ENCODE data around the gene IL22RA1.

IL22RA1 gene

DNA sequence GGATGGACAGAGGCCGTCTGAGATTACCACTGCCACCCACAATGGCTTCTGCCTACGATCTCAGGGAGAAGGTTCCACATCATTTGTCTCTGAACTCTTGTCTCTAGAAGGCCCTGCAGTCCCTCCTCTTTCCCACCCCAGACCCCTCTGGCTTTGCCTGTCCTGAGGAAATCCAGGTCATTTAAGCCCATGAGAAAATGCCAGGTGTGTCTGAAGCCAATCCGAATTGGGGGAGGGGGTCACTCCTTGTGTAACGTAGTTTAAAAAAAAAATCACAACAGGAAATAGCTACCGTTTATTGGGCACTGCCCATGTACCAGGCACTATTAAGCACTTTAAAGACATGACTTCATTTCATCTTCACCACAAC lies 23.5 kb downstream of the IL22RA1 start:
- Histone ChIP-seq H3K79me2 (ENCODE audit: control insufficient read depth, insufficient read depth, low read length) (no peaks in the 10 kb centered on the region), H3K27ac (ENCODE audit: low read depth, low read length) (no peak overlapping the region)

DNA sequence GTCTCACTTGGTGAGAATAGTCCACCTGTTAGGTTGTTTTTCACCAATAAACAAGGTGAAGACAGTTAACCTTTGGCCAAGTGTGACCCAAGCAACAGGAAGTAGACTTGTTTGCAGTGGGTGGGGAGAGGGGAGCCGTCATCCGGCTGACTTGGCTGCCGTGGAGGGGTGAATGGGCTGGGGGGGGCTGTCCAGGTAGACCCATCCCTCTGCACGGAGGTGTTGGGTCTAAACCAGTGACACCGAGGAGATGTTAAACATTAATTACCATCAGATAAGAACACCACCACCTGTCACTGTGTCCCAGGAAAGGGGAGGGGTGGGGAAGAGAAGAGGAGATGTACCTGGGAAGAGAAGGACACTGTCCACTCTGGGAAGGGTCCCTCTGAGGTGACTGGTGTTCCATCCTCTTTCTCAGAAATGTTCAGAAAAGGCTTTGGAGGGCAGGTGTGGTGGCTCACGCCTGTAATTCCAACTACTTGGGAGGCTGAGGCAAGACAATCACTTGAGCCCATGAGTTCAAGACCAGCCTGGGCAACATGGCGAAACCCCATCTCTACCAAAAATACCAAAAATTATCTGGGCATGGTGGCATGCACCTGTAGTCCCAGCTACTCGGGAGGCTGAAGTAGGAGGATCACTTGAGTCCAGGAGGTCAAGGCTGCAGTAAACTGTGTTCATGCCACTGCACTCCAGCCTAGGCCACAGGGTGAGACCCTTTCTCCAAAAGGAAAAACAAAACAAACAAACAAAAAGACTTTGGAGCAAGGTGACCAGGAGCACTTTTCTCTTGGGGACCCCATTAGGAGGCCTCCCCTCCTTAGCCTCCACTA lies 24.3 kb downstream of the IL22RA1 start:
- H4K5ac ChIP-seq (ENCODE audit: low read length): no peak overlapping the region
- no peaks in the 10 kb centered on the region for H3K27me3 ChIP-seq (ENCODE audit: insufficient read depth, low read length, poor library complexity)
- H3K4me1 ChIP-seq (ENCODE audit: control insufficient read depth, low read depth, low read length): no peaks in the 10 kb centered on the region
- no peaks in the 10 kb centered on the region for H3K79me2 ChIP-seq (ENCODE audit: control insufficient read depth, insufficient read depth, low read length)
- no peak overlapping the region for H2BK5ac ChIP-seq (ENCODE audit: low read length)
- H3K36me3 ChIP-seq (ENCODE audit: control insufficient read depth, insufficient read depth, low read length): no peaks in the 10 kb centered on the region
- no peak overlapping the region for H3K4ac ChIP-seq (ENCODE audit: low read depth, low read length)
- no peak overlapping the region for H3K4me2 ChIP-seq (ENCODE audit: low read length)
- H3K79me1 ChIP-seq (ENCODE audit: low read length): no peaks in the 10 kb centered on the region
- H3K56ac ChIP-seq (ENCODE audit: low read length): no peak overlapping the region
- no peak overlapping the region for H4K8ac ChIP-seq (ENCODE audit: low read depth, low read length)
- no peak overlapping the region for H2BK15ac ChIP-seq (replicated peaks; ENCODE audit: low read depth)
- H3K4me3 ChIP-seq (ENCODE audit: low read length): no peak overlapping the region
- H2AK5ac ChIP-seq (ENCODE audit: low read length): no peak overlapping the region
- no CpG with 5 or more reads among the region's 8 CpGs for WGBS (ENCODE audit: extremely low coverage, insufficient coverage, low lambda C conversion rate)
- no peak for DNase-seq
- no peak overlapping the region for H3K9ac ChIP-seq (ENCODE audit: low read length)
- no peak overlapping the region for H3K27ac ChIP-seq (ENCODE audit: low read depth, low read length)
- H3K23ac ChIP-seq (ENCODE audit: low read length): no peak overlapping the region
- H2BK120ac ChIP-seq (ENCODE audit: low read depth, low read length): no peak overlapping the region
- no peak overlapping the region for H3K18ac ChIP-seq (ENCODE audit: low read length)

More for the DNA sequence above, 23.5 kb downstream of the IL22RA1 start:
- H3K79me1 ChIP-seq (ENCODE audit: low read length): no peaks in the 10 kb centered on the region
- H3K4me1 ChIP-seq (ENCODE audit: control insufficient read depth, low read depth, low read length): no peaks in the 10 kb centered on the region
- WGBS (ENCODE audit: extremely low coverage, insufficient coverage, low lambda C conversion rate): no CpG with 5 or more reads among the region's 5 CpGs
- no peaks in the 10 kb centered on the region for H3K27me3 ChIP-seq (ENCODE audit: insufficient read depth, low read length, poor library complexity)
- H3K9ac ChIP-seq (ENCODE audit: low read length): no peak overlapping the region
- no peak overlapping the region for H4K8ac ChIP-seq (ENCODE audit: low read depth, low read length)
- H3K23ac ChIP-seq (ENCODE audit: low read length): no peak overlapping the region
- H2BK15ac ChIP-seq (replicated peaks; ENCODE audit: low read depth): no peak overlapping the region
- no peak overlapping the region for H3K18ac ChIP-seq (ENCODE audit: low read length)
- no peak overlapping the region for H2BK5ac ChIP-seq (ENCODE audit: low read length)
- H2AK5ac ChIP-seq (ENCODE audit: low read length): no peak overlapping the region
- no peak overlapping the region for H3K4ac ChIP-seq (ENCODE audit: low read depth, low read length)
- DNase-seq: no peak
- H3K56ac ChIP-seq (ENCODE audit: low read length): no peak overlapping the region
- H3K36me3 ChIP-seq (ENCODE audit: control insufficient read depth, insufficient read depth, low read length): no peaks in the 10 kb centered on the region
- no peak overlapping the region for H3K4me3 ChIP-seq (ENCODE audit: low read length)
- no peak overlapping the region for H4K5ac ChIP-seq (ENCODE audit: low read length)
- no peak overlapping the region for H2BK120ac ChIP-seq (ENCODE audit: low read depth, low read length)
- H3K4me2 ChIP-seq (ENCODE audit: low read length): no peak overlapping the region

DNA sequence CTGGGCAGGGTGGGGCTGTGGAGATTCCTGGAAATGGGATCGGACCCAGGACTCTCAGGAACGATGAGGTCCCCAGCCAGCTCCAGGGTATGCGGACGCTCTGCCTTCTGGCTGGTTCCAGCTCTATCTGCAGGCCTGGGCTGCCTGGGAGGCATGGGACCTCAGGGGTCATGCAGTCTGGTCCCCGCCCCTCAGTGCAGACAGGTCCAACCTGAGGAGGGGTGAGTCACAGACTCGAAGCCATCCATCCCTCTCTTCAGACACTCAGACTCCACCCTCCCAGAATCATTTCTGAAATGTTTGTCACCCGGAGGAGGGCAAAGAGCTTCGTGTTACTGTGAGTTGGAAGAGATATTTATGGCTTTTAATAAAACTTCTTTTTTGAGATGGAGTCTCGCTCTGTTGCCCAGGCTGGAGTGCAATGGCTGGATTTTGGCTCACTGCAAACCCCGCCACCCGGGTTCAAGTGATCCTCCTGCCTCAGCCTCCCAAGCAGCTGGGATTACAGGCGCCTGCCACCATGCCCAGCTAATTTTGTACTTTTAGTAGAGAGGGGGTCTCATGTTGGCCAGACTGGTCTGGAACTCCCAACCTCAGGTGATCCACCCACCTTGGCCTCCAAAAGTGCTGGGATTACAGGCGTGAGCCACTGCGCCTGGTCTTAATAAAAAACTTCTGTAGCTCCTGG lies 25.1 kb downstream of the IL22RA1 start:
- H4K8ac ChIP-seq (ENCODE audit: low read depth, low read length): no peak overlapping the region
- H3K27ac ChIP-seq (ENCODE audit: low read depth, low read length): no peak overlapping the region
- no peaks in the 10 kb centered on the region for H3K4me1 ChIP-seq (ENCODE audit: control insufficient read depth, low read depth, low read length)
- no peak overlapping the region for H3K4me3 ChIP-seq (ENCODE audit: low read length)
- no peaks in the 10 kb centered on the region for H3K79me1 ChIP-seq (ENCODE audit: low read length)
- no peaks in the 10 kb centered on the region for H3K79me2 ChIP-seq (ENCODE audit: control insufficient read depth, insufficient read depth, low read length)
- no peak overlapping the region for H3K18ac ChIP-seq (ENCODE audit: low read length)
- no peaks in the 10 kb centered on the region for H3K36me3 ChIP-seq (ENCODE audit: control insufficient read depth, insufficient read depth, low read length)
- no peak overlapping the region for H2BK15ac ChIP-seq (replicated peaks; ENCODE audit: low read depth)
- no peak overlapping the region for H3K23ac ChIP-seq (ENCODE audit: low read length)
- no peak overlapping the region for H3K56ac ChIP-seq (ENCODE audit: low read length)
- H4K5ac ChIP-seq (ENCODE audit: low read length): no peak overlapping the region
- H3K4ac ChIP-seq (ENCODE audit: low read depth, low read length): no peak overlapping the region
- no peak overlapping the region for H2BK120ac ChIP-seq (ENCODE audit: low read depth, low read length)
- no peak for DNase-seq
- no peak overlapping the region for H2AK5ac ChIP-seq (ENCODE audit: low read length)
- H3K9ac ChIP-seq (ENCODE audit: low read length): no peak overlapping the region
- no peak overlapping the region for H3K4me2 ChIP-seq (ENCODE audit: low read length)
- no peak overlapping the region for H2BK5ac ChIP-seq (ENCODE audit: low read length)
- no CpG with 5 or more reads among the region's 14 CpGs for WGBS (ENCODE audit: extremely low coverage, insufficient coverage, low lambda C conversion rate)
- no peaks in the 10 kb centered on the region for H3K27me3 ChIP-seq (ENCODE audit: insufficient read depth, low read length, poor library complexity)

DNA sequence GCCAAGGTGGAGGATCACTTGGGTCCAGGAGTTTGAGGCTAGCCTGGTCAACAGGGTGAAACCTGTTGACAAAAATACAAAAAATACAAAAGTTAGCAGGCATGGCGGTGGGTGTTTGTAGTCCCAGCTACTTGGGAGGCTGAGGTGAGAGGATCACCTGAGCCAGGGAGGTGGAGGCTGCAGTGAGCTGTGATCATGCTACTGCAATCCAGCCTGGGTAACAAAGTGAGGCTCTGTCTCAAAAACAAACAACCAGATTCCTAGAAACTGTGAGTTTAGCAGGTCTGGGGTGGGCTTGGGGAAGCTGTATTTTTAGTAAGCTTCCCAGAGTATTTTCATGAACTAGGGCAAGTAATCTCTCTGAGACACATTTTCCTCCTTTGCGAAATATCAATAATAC lies 25.8 kb downstream of the IL22RA1 start:
- WGBS (ENCODE audit: extremely low coverage, insufficient coverage, low lambda C conversion rate): no CpG with 5 or more reads among the region's 2 CpGs

DNA sequence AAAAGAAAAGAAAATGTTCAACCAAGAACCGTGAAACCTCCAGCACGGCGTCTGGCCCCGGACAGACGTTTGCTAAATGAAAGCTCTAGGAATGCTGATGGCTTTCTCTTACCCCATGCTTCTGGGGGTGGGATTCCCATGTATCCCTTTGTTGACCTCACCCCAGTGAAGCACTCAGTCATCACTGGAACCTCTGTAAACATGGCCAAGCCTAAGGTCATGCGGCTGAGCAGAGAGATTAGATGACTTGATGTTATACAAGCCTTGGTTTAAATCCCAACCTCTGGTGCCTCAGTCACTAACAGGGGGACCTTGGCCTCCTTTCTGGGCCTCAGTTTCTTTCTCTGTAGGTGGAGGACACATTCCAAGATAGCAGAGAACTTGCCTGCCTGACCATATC lies 28.2 kb downstream of the IL22RA1 start:
- WGBS (ENCODE audit: extremely low coverage, insufficient coverage, low lambda C conversion rate): no CpG with 5 or more reads among the region's 6 CpGs
- Histone ChIP-seq H2BK15ac (replicated peaks; ENCODE audit: low read depth) (no peak overlapping the region), H3K56ac (ENCODE audit: low read length) (no peak overlapping the region)

More for the DNA sequence above, 25.8 kb downstream of the IL22RA1 start:
- no peak overlapping the region for H3K27ac ChIP-seq (ENCODE audit: low read depth, low read length)
- no peaks in the 10 kb centered on the region for H3K4me1 ChIP-seq (ENCODE audit: control insufficient read depth, low read depth, low read length)
- no peaks in the 10 kb centered on the region for H3K79me1 ChIP-seq (ENCODE audit: low read length)
- H3K4ac ChIP-seq (ENCODE audit: low read depth, low read length): no peak overlapping the region
- H3K23ac ChIP-seq (ENCODE audit: low read length): no peak overlapping the region
- no peak overlapping the region for H3K56ac ChIP-seq (ENCODE audit: low read length)
- no peaks in the 10 kb centered on the region for H3K79me2 ChIP-seq (ENCODE audit: control insufficient read depth, insufficient read depth, low read length)
- H4K5ac ChIP-seq (ENCODE audit: low read length): no peak overlapping the region
- no peak overlapping the region for H3K4me2 ChIP-seq (ENCODE audit: low read length)
- no peaks in the 10 kb centered on the region for H3K36me3 ChIP-seq (ENCODE audit: control insufficient read depth, insufficient read depth, low read length)
- no peak overlapping the region for H3K9ac ChIP-seq (ENCODE audit: low read length)
- H4K8ac ChIP-seq (ENCODE audit: low read depth, low read length): no peak overlapping the region
- no peak for DNase-seq
- H3K18ac ChIP-seq (ENCODE audit: low read length): no peak overlapping the region
- no peak overlapping the region for H3K4me3 ChIP-seq (ENCODE audit: low read length)
- H3K27me3 ChIP-seq (ENCODE audit: insufficient read depth, low read length, poor library complexity): no peaks in the 10 kb centered on the region
- H2BK15ac ChIP-seq (replicated peaks; ENCODE audit: low read depth): no peak overlapping the region
- H2AK5ac ChIP-seq (ENCODE audit: low read length): no peak overlapping the region
- H2BK120ac ChIP-seq (ENCODE audit: low read depth, low read length): no peak overlapping the region
- no peak overlapping the region for H2BK5ac ChIP-seq (ENCODE audit: low read length)

More for the DNA sequence above, 28.2 kb downstream of the IL22RA1 start:
- Histone ChIP-seq H3K9ac (ENCODE audit: low read length) (no peak overlapping the region), H2AK5ac (ENCODE audit: low read length) (no peak overlapping the region), H3K79me1 (ENCODE audit: low read length) (no peaks in the 10 kb centered on the region), H2BK5ac (ENCODE audit: low read length) (no peak overlapping the region), H3K18ac (ENCODE audit: low read length) (no peak overlapping the region), H2BK120ac (ENCODE audit: low read depth, low read length) (no peak overlapping the region), H3K27me3 (ENCODE audit: insufficient read depth, low read length, poor library complexity) (no peaks in the 10 kb centered on the region), H3K4me1 (ENCODE audit: control insufficient read depth, low read depth, low read length) (no peaks in the 10 kb centered on the region), H3K23ac (ENCODE audit: low read length) (no peak overlapping the region), H3K4me3 (ENCODE audit: low read length) (no peak overlapping the region), H4K5ac (ENCODE audit: low read length) (no peak overlapping the region), H3K36me3 (ENCODE audit: control insufficient read depth, insufficient read depth, low read length) (no peaks in the 10 kb centered on the region), H3K27ac (ENCODE audit: low read depth, low read length) (no peak overlapping the region), H4K8ac (ENCODE audit: low read depth, low read length) (no peak overlapping the region), H3K4me2 (ENCODE audit: low read length) (no peak overlapping the region), H3K79me2 (ENCODE audit: control insufficient read depth, insufficient read depth, low read length) (no peaks in the 10 kb centered on the region), H3K4ac (ENCODE audit: low read depth, low read length) (no peak overlapping the region)
- no peak for DNase-seq
